Gastrocnemius medialis (tissue), 4 donors: ENCODE data around the gene SLC22A12.

ENCODE experiments used
- POLR2A ChIP-seq, 2 donors: fragments of 450-650 bp; IDR thresholded peaks; one replicate each; pipeline ENCODE4 v1.6.1; 2017; ENCODE audit warnings: antibody characterized with exemption in 2 of 2, mild to moderate bottlenecking in 2 of 2, moderate library complexity in 2 of 2
- TF ChIP-seq, protein P1 (sequence below), 5 experiments: fragments of 450-650 bp in 3 of 5; fragments of 200-600 bp in 2 of 5; sonication (generic) in 2 of 5; IDR thresholded peaks in 4 of 5; conservative IDR thresholded peaks in 1 of 5; 1 replicate in 4 of 5; 2 replicates in 1 of 5; pipeline ENCODE4 v1.5.1; 2016 to 2019; ENCODE audit warnings: antibody characterized with exemption in 5 of 5, mild to moderate bottlenecking in 3 of 5, moderate library complexity in 3 of 5

DNA sequence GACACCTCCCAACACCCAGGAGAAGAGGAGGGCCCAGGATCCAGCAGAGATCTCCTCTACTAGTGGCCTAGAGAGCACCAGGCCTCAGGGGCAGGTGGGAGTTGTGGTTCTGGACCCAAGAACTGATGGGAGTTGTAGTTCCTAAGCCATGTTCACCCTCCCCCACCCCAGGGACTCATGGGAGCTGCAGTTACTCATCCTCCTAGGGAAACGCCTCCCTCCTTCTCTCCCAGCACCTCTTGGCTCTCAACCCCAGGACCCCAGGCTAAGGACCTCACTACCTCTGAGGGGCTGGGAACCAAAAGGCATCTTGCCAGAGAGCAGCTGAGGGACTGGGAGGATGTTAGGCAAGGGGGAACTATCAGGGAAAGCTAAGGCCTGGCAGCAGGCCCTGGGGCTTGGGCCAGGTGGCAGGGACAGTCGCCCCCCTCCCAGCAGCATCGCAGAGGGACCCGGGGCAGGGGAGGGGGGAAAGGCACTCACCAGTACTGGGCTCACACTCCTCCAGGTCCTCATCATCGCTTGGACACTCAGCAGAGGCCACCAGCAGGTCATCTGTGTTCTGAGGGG is 28.9 kb downstream of the SLC22A12 start:
- TF ChIP-seq, protein P1, sequence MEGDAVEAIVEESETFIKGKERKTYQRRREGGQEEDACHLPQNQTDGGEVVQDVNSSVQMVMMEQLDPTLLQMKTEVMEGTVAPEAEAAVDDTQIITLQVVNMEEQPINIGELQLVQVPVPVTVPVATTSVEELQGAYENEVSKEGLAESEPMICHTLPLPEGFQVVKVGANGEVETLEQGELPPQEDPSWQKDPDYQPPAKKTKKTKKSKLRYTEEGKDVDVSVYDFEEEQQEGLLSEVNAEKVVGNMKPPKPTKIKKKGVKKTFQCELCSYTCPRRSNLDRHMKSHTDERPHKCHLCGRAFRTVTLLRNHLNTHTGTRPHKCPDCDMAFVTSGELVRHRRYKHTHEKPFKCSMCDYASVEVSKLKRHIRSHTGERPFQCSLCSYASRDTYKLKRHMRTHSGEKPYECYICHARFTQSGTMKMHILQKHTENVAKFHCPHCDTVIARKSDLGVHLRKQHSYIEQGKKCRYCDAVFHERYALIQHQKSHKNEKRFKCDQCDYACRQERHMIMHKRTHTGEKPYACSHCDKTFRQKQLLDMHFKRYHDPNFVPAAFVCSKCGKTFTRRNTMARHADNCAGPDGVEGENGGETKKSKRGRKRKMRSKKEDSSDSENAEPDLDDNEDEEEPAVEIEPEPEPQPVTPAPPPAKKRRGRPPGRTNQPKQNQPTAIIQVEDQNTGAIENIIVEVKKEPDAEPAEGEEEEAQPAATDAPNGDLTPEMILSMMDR (IDR thresholded peaks at IDR 0.05 in 4 of 5, conservative IDR thresholded peaks at IDR 0.05 in 1 of 5): no peak
- no peak for TF ChIP-seq POLR2A (IDR thresholded peaks at IDR 0.05)
